Stimulated activated CD8-positive, alpha-beta memory T cell treated with anti-CD3 and anti-CD28 coated beads, Interleukin-15, amount 100 ng/mL, for 24 hours (primary cell): ENCODE data around the gene HM13.
"Not testable (repeated sequence)": the region's sequence is repeated elsewhere in the genome, so short reads cannot be mapped to it uniquely, and the experiment has no call there.

Source experiments
- DNase-seq: peaks from one replicate; pipeline ENCODE4 v3.0.0-alpha.2; 2020; ENCODE audit warnings: low read depth

HM13 gene

DNA sequence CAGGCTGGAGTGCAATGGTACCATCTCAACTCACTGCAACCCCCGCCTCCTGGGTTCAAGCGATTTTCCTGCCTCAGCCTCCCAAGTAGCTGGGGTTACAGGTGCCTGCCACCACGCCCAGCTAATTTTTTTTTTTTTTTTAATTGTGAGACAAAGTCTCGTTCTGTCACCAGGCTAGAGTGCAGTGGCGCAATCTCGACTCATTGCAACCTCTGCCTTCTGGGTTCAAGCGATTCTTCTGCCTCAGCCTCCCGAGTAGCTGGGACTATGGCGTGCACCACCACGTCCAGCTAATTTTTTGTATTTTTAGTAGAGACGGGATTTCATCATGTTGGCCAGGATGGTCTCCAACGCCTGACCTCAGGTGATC is 98.0 kb downstream of the HM13 start:
- DNase-seq, result not testable (repeated sequence)

DNA sequence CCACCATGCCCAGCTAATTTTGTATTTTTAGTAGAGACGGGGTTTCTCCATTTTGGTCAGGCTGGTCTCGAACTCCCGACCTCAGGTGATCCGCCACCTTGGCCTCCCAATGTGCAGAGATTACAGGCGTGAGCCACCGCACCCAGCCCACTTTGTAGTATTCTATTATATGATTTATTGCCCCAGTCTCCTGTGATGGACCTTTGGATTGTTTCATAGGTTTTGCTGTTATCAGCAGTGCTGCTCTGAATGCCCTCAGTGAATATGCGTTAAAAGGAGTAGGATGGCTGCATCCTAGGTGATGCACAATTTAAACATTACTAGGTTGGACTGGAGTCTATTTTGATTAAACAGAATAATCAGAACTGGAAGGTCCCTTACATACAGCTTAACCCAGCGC is 101.2 kb downstream of the HM13 start:
- DNase-seq, result no peak

DNA sequence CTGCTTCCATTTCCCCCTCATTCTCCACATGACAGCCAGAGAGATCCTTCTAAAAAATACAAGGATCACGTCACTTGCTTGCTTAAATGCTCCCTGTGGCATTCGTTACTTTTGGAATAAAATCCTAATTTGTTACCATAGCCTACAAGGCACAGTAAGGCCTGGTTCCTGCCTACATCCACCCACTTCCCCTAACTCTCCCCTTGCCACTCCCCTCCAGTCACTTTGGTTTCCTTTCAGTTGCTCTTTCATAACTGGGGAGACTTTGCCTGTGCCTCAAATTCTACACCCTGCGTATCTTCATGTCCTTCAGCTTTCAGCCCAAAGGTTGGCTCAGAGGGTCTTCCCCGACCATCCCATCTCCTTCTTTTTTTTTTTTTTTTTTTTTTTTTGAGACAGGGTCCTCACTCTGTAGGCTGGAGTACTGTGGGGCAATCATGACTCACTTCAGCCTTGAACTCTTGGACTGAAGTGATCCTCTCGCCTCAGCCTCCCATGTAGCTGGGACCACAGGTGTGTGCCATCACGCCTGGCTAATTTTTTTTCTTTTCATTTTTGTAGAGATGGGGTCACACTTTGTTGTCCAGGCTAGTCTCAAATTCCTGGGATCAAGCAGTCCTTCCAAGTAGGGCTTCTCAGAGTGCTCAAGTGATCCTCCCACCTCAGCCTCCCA is 103.3 kb downstream of the HM13 start:
- DNase-seq, result no peak
